Testis (tissue), 3 donors: Measurements from ENCODE around the gene LACTB. TPM values are rescaled to one million over a fixed set of nuclear protein-coding genes. Genes with fewer than 3 reads are reported as not detected.

ENCODE experiments used
- DNase-seq: peaks from one replicate; pipeline ENCODE4 v3.0.0-alpha.2; 2019
- H3K27ac ChIP-seq, 2 donors: fragments of 200-600 bp; sonication (generic); one replicate each; pipeline ENCODE4 v1.5.1; 2019
- H3K27me3 ChIP-seq: fragments of 200-600 bp; sonication (generic); one replicate; pipeline ENCODE4 v1.5.1; 2019
- H3K36me3 ChIP-seq: fragments of 200-600 bp; sonication (generic); one replicate; pipeline ENCODE4 v1.5.1; 2017; ENCODE audit warnings: low read depth; ENCODE audit errors: missing control alignments
- H3K4me1 ChIP-seq: fragments of 200-600 bp; sonication (generic); one replicate; pipeline ENCODE4 v1.5.1; 2019
- H3K4me3 ChIP-seq, 2 donors: fragments of 200-600 bp; sonication (generic); one replicate each; pipeline ENCODE4 v1.5.1; 2017 to 2019
- H3K9me3 ChIP-seq: fragments of 200-600 bp; sonication (generic); one replicate; pipeline ENCODE4 v1.5.1; 2017
- CTCF ChIP-seq, 3 experiments: fragments of 450-650 bp in 2 of 3; fragments of 200-600 bp in 1 of 3; sonication (generic) in 1 of 3; IDR thresholded peaks; one replicate each; pipeline ENCODE4 v1.5.1; 2016 to 2019; ENCODE audit warnings: antibody characterized with exemption in 3 of 3, mild to moderate bottlenecking in 2 of 3, moderate library complexity in 1 of 3
- POLR2A ChIP-seq: fragments of 450-650 bp; IDR thresholded peaks from one replicate; pipeline ENCODE4 v1.6.1; 2017; ENCODE audit warnings: antibody characterized with exemption, mild to moderate bottlenecking, moderate library complexity
- WGBS, 2 donors: methylation state at CpG; one replicate each; pipeline ENCODE4 v1.1.5; 2018; 5-methylcytosine and 5-hydroxymethylcytosine counted together
- intact Hi-C: fragments of 100-400 bp; cut with DNase I; formaldehyde crosslinking; loops from one replicate; pipeline ENCODE4 v1.15.1; 2023; ENCODE audit warnings: low total_unique reads
- polyA plus RNA-seq: library from polyadenylated mRNA; stranded (reverse); fragments of 350-450 nt; fragmentation: Illumina TruSeq; extraction: RNeasy Lipid Tissue Mini Kit (QIAGEN cat#74804); gene quantifications from one replicate; pipeline ENCODE4 v1.2.3, GENCODE V29; 2014; ENCODE audit warnings: low read depth, low replicate concordance; ENCODE audit not compliant: insufficient read depth
- total RNA-seq, 2 donors: library from RNA; depleted of rRNA; stranded (reverse); fragments of >200 nt; gene quantifications; one replicate each; pipeline ENCODE4 v1.2.3, GENCODE V29; 2016

Gene LACTB
- total and polyA plus RNA-seq, 3 donors from 2014 or later = 8.9 to 24.7 (median 17.1) TPM

DNA sequence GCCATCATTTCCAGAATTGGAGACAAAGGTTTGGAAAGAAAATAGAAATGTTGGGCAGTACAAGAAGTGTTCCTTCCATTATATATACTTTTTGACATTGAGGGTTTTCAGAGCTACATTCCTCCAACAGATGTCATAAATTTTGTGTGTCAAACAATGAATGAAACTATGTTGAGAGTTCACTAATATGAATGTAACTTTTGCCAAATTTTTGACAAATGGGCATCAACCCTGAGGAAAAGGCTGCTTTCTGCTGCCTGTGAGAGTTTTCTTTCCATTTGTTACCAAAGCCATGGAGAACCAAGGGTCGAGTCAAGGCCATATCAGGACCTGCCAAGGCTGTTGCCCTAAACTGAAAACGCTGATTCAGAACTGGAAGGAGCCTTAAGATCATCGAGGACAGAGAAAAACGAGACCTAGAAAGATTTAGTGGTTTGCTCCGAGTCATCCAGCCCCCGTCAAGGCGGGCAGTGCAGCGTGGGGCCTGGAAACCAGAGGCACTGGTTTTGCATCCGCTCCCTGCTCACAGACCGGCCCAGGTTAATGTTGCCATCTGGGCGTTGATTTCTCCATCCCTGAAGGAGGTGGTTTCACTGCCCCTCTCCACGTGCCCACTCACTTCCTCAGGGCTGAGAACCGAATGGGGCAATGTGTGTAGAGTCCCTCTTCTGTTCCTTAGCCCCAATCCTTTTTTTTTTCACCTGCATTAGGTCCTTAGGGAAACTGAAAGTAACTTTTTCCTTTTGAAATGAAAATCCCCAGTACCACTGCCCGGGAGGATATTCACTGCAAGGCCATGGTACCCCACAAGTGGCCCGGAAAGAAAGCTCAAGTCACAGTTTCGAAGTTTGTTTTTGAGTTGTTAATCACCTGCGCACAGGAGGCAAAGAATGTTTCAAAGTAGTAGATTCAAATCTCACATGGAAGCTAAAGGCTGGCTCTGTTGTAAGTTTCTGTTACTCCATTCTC lies 46.4 kb upstream of the LACTB start:
- peaks cover 18% of the 10 kb centered on the region for H3K4me1 ChIP-seq
- no peak for DNase-seq
- 48 to 60% methylated on average over 17 of the region's 17 CpGs for WGBS, 2 donors
- no peaks in the 10 kb centered on the region for H3K36me3 ChIP-seq
- no peak for TF ChIP-seq CTCF (IDR thresholded peaks at IDR 0.05)
- TF ChIP-seq POLR2A = no peak
- H3K9me3 ChIP-seq = no peaks in the 10 kb centered on the region
- no peaks in the 10 kb centered on the region for H3K27me3 ChIP-seq
- peak overlapping the region; percentile 31 to 43 for H3K27ac ChIP-seq
- intact Hi-C loops = no loop called here
- no peak overlapping the region for H3K4me3 ChIP-seq

GRCh38 chr15:63075984-63076713 lies 45.5 kb upstream of the LACTB start:
- 48 to 52% methylated on average over 9 to 12 of the region's 12 CpGs for WGBS, 2 donors
- H3K27me3 ChIP-seq = no peaks in the 10 kb centered on the region
- no peaks in the 10 kb centered on the region for H3K9me3 ChIP-seq
- DNase-seq = no peak
- no peak for TF ChIP-seq POLR2A
- intact Hi-C loops = no loop called here
- no peaks in the 10 kb centered on the region for H3K36me3 ChIP-seq
- peak overlapping the region; percentile 31 to 43 for H3K27ac ChIP-seq
- H3K4me3 ChIP-seq = no peak overlapping the region
- peaks cover 18% of the 10 kb centered on the region for H3K4me1 ChIP-seq

DNA sequence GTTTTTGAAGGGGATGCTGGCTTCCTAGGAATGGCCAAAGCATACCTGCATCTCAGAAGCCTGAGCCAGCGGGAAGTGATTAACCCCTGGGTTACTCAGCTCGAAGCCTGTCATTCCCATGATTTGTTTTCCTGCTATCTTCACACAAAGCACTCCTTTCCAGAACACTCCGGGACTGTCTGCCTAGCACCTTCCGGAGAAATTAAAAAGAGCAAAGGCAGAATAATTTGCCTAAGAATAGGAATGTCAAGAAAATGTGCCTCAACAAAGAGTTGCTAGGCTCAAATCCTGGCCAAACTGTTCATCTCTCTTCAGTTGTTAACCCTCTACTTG lies 45.0 kb upstream of the LACTB start:
- no peak for TF ChIP-seq CTCF (IDR thresholded peaks at IDR 0.05)
- no peak for TF ChIP-seq POLR2A
- peak overlapping the region in 1 of 2 donors; percentile 31 for H3K27ac ChIP-seq

GRCh38 chr15:63077952-63078351 lies 43.7 kb upstream of the LACTB start:
- H3K27ac ChIP-seq = no peak overlapping the region
- H3K27me3 ChIP-seq = no peaks in the 10 kb centered on the region

More for the DNA sequence above, 45.0 kb upstream of the LACTB start:
- Histone ChIP-seq H3K9me3 (no peaks in the 10 kb centered on the region), H3K36me3 (no peaks in the 10 kb centered on the region), H3K4me3 (no peak overlapping the region), H3K27me3 (no peaks in the 10 kb centered on the region), H3K4me1 (peaks cover 18% of the 10 kb centered on the region)
- no peak for DNase-seq
- WGBS, 2 donors = 54 to 73% methylated on average over 4 of the region's 4 CpGs
- intact Hi-C loops = no loop called here

More at GRCh38 chr15:63077952-63078351, 43.7 kb upstream of the LACTB start:
- Histone ChIP-seq H3K4me1 (peaks cover 18% of the 10 kb centered on the region), H3K36me3 (no peaks in the 10 kb centered on the region), H3K4me3 (no peak overlapping the region), H3K9me3 (no peaks in the 10 kb centered on the region)
- DNase-seq = no peak
- 76 to 92% methylated on average over 6 of the region's 6 CpGs for WGBS, 2 donors
- intact Hi-C loops = no loop called here
- no peak for TF ChIP-seq CTCF (IDR thresholded peaks at IDR 0.05)
